ENCODE data around the gene LYL1. TPM values are rescaled to one million over a fixed set of nuclear protein-coding genes. Genes with fewer than 3 reads are reported as not detected.

The LYL1 gene
- total and polyA plus RNA-seq, 2 donors from 2014 or later, result 8.5 to 13.8 TPM

GRCh38 chr19:13073263-13073662 lies 29.4 kb downstream of the LYL1 start:
- Histone ChIP-seq H3K36me3 (ENCODE audit: control insufficient read depth in 2 of 3, insufficient read depth in 3 of 3, low read length in 3 of 3) (peaks cover 0 to 5% (median 2%) of the 10 kb centered on the region in 3 donors), H3K9ac (ENCODE audit: low read length in 3 of 3) (no peak overlapping the region), H3K4me1 (ENCODE audit: control insufficient read depth in 2 of 3, insufficient read depth in 2 of 3, low read depth in 1 of 3, low read length in 3 of 3) (peaks cover 0 to 2% (median 0%) of the 10 kb centered on the region in 3 donors), H3K4me3 (ENCODE audit: low read length in 3 of 3) (no peak overlapping the region), H3K27me3 (ENCODE audit: control insufficient read depth, insufficient read depth, low read length) (no peaks in the 10 kb centered on the region), H3K27ac (ENCODE audit: low read depth in 2 of 2, low read length in 2 of 2) (no peak overlapping the region), H3K9me3 (ENCODE audit: control insufficient read depth in 2 of 3, insufficient read depth in 1 of 3, low read length in 3 of 3) (no peaks in the 10 kb centered on the region)
- TF ChIP-seq CTCF (IDR thresholded peaks at IDR 0.05; ENCODE audit: borderline replicate concordance, extremely low read depth, insufficient read depth), result no peak
- no peak for DNase-seq
- FAIRE-seq, result no peak
- intact Hi-C loops (cut with DNase I), result no loop called here

- Histone ChIP-seq H3K27me3 (ENCODE audit: control insufficient read depth, insufficient read depth, low read length) (no peaks in the 10 kb centered on the region), H3K4me1 (ENCODE audit: control insufficient read depth in 2 of 3, insufficient read depth in 2 of 3, low read depth in 1 of 3, low read length in 3 of 3) (peaks cover 0 to 7% (median 2%) of the 10 kb centered on the region in 3 donors), H3K27ac (ENCODE audit: low read depth in 2 of 2, low read length in 2 of 2) (no peak overlapping the region), H3K4me3 (ENCODE audit: low read length in 3 of 3) (no peak overlapping the region), H3K9ac (ENCODE audit: low read length in 3 of 3) (no peak overlapping the region), H3K36me3 (ENCODE audit: control insufficient read depth in 2 of 3, insufficient read depth in 3 of 3, low read length in 3 of 3) (peaks cover 0 to 5% (median 2%) of the 10 kb centered on the region in 3 donors), H3K9me3 (ENCODE audit: control insufficient read depth in 2 of 3, insufficient read depth in 1 of 3, low read length in 3 of 3) (no peaks in the 10 kb centered on the region)
- TF ChIP-seq CTCF (IDR thresholded peaks at IDR 0.05; ENCODE audit: borderline replicate concordance, extremely low read depth, insufficient read depth), result no peak
- FAIRE-seq, result no peak
- intact Hi-C loops (cut with DNase I), result no loop called here
- DNase-seq, result peak in 1 of 5 donors; percentile 53
Measured at GRCh38 chr19:13072188-13072908, 30.3 kb downstream of the LYL1 start.

GRCh38 chr19:13071444-13072187 lies 31.0 kb downstream of the LYL1 start:
- intact Hi-C loops (cut with DNase I), result no loop called here
- Histone ChIP-seq H3K4me3 (ENCODE audit: low read length in 3 of 3) (no peak overlapping the region), H3K9ac (ENCODE audit: low read length in 3 of 3) (no peak overlapping the region), H3K27ac (ENCODE audit: low read depth in 2 of 2, low read length in 2 of 2) (no peak overlapping the region), H3K27me3 (ENCODE audit: control insufficient read depth, insufficient read depth, low read length) (no peaks in the 10 kb centered on the region), H3K36me3 (ENCODE audit: control insufficient read depth in 2 of 3, insufficient read depth in 3 of 3, low read length in 3 of 3) (peaks cover 0 to 5% (median 2%) of the 10 kb centered on the region in 3 donors), H3K4me1 (ENCODE audit: control insufficient read depth in 2 of 3, insufficient read depth in 2 of 3, low read depth in 1 of 3, low read length in 3 of 3) (peaks cover 0 to 7% (median 4%) of the 10 kb centered on the region in 3 donors), H3K9me3 (ENCODE audit: control insufficient read depth in 2 of 3, insufficient read depth in 1 of 3, low read length in 3 of 3) (no peaks in the 10 kb centered on the region)
- DNase-seq (no peak), FAIRE-seq (no peak)
- TF ChIP-seq CTCF (IDR thresholded peaks at IDR 0.05; ENCODE audit: borderline replicate concordance, extremely low read depth, insufficient read depth), result no peak

Data from kidney (tissue), 14 donors.